Sigmoid colon (tissue), 7 donors: ENCODE data around the gene HNF1B. TPM values are rescaled to one million over a fixed set of nuclear protein-coding genes. Genes with fewer than 3 reads are reported as not detected.

Experiments used
- DNase-seq: peaks from one replicate; pipeline ENCODE4 v3.0.0-alpha.2; 2019
- H3K27ac ChIP-seq, 4 donors: fragments of 200-600 bp; sonication (generic); one replicate each; pipeline ENCODE4 v1.5.1; 2016 to 2019; ENCODE audit warnings: mild to moderate bottlenecking in 1 of 4
- H3K27me3 ChIP-seq, 3 donors: fragments of 200-600 bp; sonication (generic); one replicate each; pipeline ENCODE4 v1.5.1; 2019; ENCODE audit warnings: mild to moderate bottlenecking in 1 of 3
- H3K36me3 ChIP-seq, 4 donors: fragments of 200-600 bp; sonication (generic); one replicate each; pipeline ENCODE4 v1.5.1; 2016 to 2019
- H3K4me1 ChIP-seq, 4 donors: fragments of 200-600 bp; sonication (generic); one replicate each; pipeline ENCODE4 v1.5.1; 2017 to 2019
- H3K4me3 ChIP-seq, 4 donors: fragments of 200-600 bp; sonication (generic); one replicate each; pipeline ENCODE4 v1.5.1; 2017 to 2019; ENCODE audit warnings: mild to moderate bottlenecking in 2 of 4, moderate library complexity in 1 of 4
- H3K9me3 ChIP-seq, 4 donors: fragments of 200-600 bp in 3 of 4; sonication (generic) in 3 of 4; one replicate each; pipeline versions ENCODE4 v1.5.1 to v1.6.1; 2013 to 2019
- CTCF ChIP-seq, 4 experiments: fragments of 450-650 bp in 3 of 4; fragments of 200-600 bp in 1 of 4; IDR thresholded peaks; one replicate each; pipeline ENCODE4 v1.5.1; 2016 to 2019; ENCODE audit warnings: antibody characterized with exemption in 4 of 4, mild to moderate bottlenecking in 3 of 4, moderate library complexity in 2 of 4
- EP300 ChIP-seq, 4 donors: sonication (generic); formaldehyde crosslinking; IDR thresholded peaks; one replicate each; pipeline ENCODE4 v1.6.1; 2017; ENCODE audit warnings: antibody characterized with exemption in 4 of 4
- POLR2A ChIP-seq, 2 donors: fragments of 450-650 bp; IDR thresholded peaks; one replicate each; pipeline ENCODE4 v1.6.1; 2016; ENCODE audit warnings: antibody characterized with exemption in 2 of 2, mild to moderate bottlenecking in 2 of 2, moderate library complexity in 2 of 2
- POLR2AphosphoS5 ChIP-seq, 4 donors: sonication (generic); formaldehyde crosslinking; IDR thresholded peaks; one replicate each; pipeline ENCODE4 v1.6.1; 2017; ENCODE audit warnings: antibody characterized with exemption in 4 of 4
- WGBS, 2 donors: extraction: QIAGEN DNeasy Blood & Tissue Kit; methylation state at CpG; one replicate each; pipeline ENCODE4 v1.1.7; 2013; 5-methylcytosine and 5-hydroxymethylcytosine counted together
- intact Hi-C: fragments of 100-400 bp; cut with DNase I; formaldehyde crosslinking; loops from one replicate; pipeline ENCODE4 v1.15.1; 2023
- polyA plus RNA-seq, 3 donors: library from polyadenylated mRNA; stranded (reverse); fragments of 200-250 nt; gene quantifications; one replicate each; pipeline ENCODE4 v1.2.3, GENCODE V29; 2013
- total RNA-seq, 4 donors: library from RNA; depleted of rRNA; stranded (reverse); fragments of >200 nt; gene quantifications; one replicate each; pipeline ENCODE4 v1.1.0, GENCODE V29; 2016
- donor health status: healthy with polysubstance abuse.
- donor health status: Bipolar disorder and iron deficiency.
- donor health status: healthy.

Gene HNF1B
- total and polyA plus RNA-seq, 7 donors: 0.28 to 13.2 (median 10.7) TPM; not detected in 3

- no peak for TF ChIP-seq EP300 (IDR thresholded peaks at IDR 0.05)
- no peak for TF ChIP-seq POLR2AphosphoS5 (IDR thresholded peaks at IDR 0.05)
- TF ChIP-seq POLR2A (IDR thresholded peaks at IDR 0.05): no peak
- DNase-seq: no peak
- Histone ChIP-seq H3K27me3 (peaks cover 0 to 7% (median 0%) of the 10 kb centered on the region in 3 donors), H3K36me3 (no peaks in the 10 kb centered on the region), H3K4me3 (no peak overlapping the region), H3K27ac (no peak overlapping the region), H3K4me1 (no peaks in the 10 kb centered on the region), H3K9me3 (no peaks in the 10 kb centered on the region)
- intact Hi-C loops: no loop called here
Measured at GRCh38 chr17:37702598-37702997, 42.3 kb downstream of the HNF1B start.

- Histone ChIP-seq H3K27me3 (peaks cover 0 to 12% (median 0%) of the 10 kb centered on the region in 3 donors), H3K27ac (no peak overlapping the region), H3K4me1 (no peaks in the 10 kb centered on the region), H3K4me3 (no peak overlapping the region), H3K36me3 (no peaks in the 10 kb centered on the region), H3K9me3 (no peaks in the 10 kb centered on the region)
- 10 to 21% methylated on average over 5 of the region's 5 CpGs for WGBS, 2 donors
- no peak for DNase-seq
- intact Hi-C loops: no loop called here
- TF ChIP-seq EP300 (IDR thresholded peaks at IDR 0.05) (no peak), CTCF (IDR thresholded peaks at IDR 0.05) (peak in 2 of 4 experiments; percentile 11 to 34)
Measured at GRCh38 chr17:37701496-37701898, 43.4 kb downstream of the HNF1B start.

- H3K36me3 ChIP-seq: no peaks in the 10 kb centered on the region
- H3K9me3 ChIP-seq: no peaks in the 10 kb centered on the region
- intact Hi-C loops: no loop called here
- no peak overlapping the region for H3K27ac ChIP-seq
- no peak for DNase-seq
- H3K4me3 ChIP-seq: no peak overlapping the region
- H3K4me1 ChIP-seq: no peaks in the 10 kb centered on the region
- WGBS, 2 donors: 82% methylated on average over 6 of the region's 6 CpGs
- no peak for TF ChIP-seq EP300 (IDR thresholded peaks at IDR 0.05)
- TF ChIP-seq POLR2AphosphoS5 (IDR thresholded peaks at IDR 0.05): no peak
- TF ChIP-seq CTCF (IDR thresholded peaks at IDR 0.05): no peak
- no peak for TF ChIP-seq POLR2A (IDR thresholded peaks at IDR 0.05)
- H3K27me3 ChIP-seq: peaks cover 0 to 12% (median 0%) of the 10 kb centered on the region in 3 donors
Measured at GRCh38 chr17:37700881-37701280, 44.0 kb downstream of the HNF1B start.

GRCh38 chr17:37699285-37699973, 45.4 kb downstream of the HNF1B start:
- H3K4me1 ChIP-seq: no peaks in the 10 kb centered on the region
- 49 to 69% methylated on average over 10 of the region's 10 CpGs for WGBS, 2 donors
- DNase-seq: no peak
- no peaks in the 10 kb centered on the region for H3K9me3 ChIP-seq
- TF ChIP-seq EP300 (IDR thresholded peaks at IDR 0.05) (no peak), CTCF (IDR thresholded peaks at IDR 0.05) (no peak), POLR2A (IDR thresholded peaks at IDR 0.05) (no peak), POLR2AphosphoS5 (IDR thresholded peaks at IDR 0.05) (no peak)
- H3K27me3 ChIP-seq: peaks cover 0 to 12% (median 0%) of the 10 kb centered on the region in 3 donors
- no peak overlapping the region for H3K4me3 ChIP-seq
- no peaks in the 10 kb centered on the region for H3K36me3 ChIP-seq
- intact Hi-C loops: no loop called here
- no peak overlapping the region for H3K27ac ChIP-seq

GRCh38 chr17:37698911-37699255, 46.0 kb downstream of the HNF1B start:
- no peak overlapping the region for H3K4me3 ChIP-seq
- TF ChIP-seq POLR2A (IDR thresholded peaks at IDR 0.05) (no peak), EP300 (IDR thresholded peaks at IDR 0.05) (no peak), POLR2AphosphoS5 (IDR thresholded peaks at IDR 0.05) (no peak), CTCF (IDR thresholded peaks at IDR 0.05) (no peak)
- DNase-seq: no peak
- 90 to 94% methylated on average over 4 of the region's 4 CpGs for WGBS, 2 donors
- intact Hi-C loops: no loop called here
- H3K36me3 ChIP-seq: no peaks in the 10 kb centered on the region
- no peak overlapping the region for H3K27ac ChIP-seq
- peaks cover 0 to 12% (median 0%) of the 10 kb centered on the region in 3 donors for H3K27me3 ChIP-seq
- no peaks in the 10 kb centered on the region for H3K4me1 ChIP-seq
- H3K9me3 ChIP-seq: no peaks in the 10 kb centered on the region
